ENCODE results near the gene PARVB.
A peak's percentile ranks its signal among the peaks of the same experiment; 100 is the strongest.
"Not testable (repeated sequence)": the region's sequence is repeated elsewhere in the genome, so short reads cannot be mapped to it uniquely, and the experiment has no call there.

Gene PARVB

GRCh38 chr22:43998679-43999264 is 25.3 kb upstream of the PARVB start:
- DNase-seq (ENCODE audit: low spot score): no peak

GRCh38 chr22:43999378-43999777 is 24.7 kb upstream of the PARVB start:
- DNase-seq (ENCODE audit: low spot score): no peak

DNA sequence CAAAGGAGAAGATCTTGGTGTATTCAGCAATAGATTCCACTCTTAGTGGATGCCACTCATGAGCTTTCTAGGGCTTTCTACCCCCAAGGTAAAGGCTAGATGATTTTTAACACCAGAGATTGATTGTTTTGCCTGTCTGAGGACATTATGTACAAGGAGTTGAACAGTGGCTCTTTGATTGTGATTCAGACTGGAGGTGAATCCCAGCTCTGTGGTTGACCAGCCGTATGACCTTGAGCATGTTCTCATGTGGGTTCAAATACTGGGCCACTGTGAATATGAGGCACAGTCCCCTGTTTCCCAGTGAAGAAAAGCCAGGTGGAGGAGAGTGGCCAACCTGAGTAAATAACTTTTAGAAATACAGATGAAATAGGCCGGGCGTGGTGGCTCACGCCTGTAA is 24.0 kb upstream of the PARVB start:
- DNase-seq (ENCODE audit: low spot score): no peak

- DNase-seq (ENCODE audit: low spot score): no peak
These were observed 22.6 kb upstream of the PARVB start for GRCh38 chr22:44001521-44001920.

- DNase-seq (ENCODE audit: low spot score): no peak
These were observed 21.8 kb upstream of the PARVB start for GRCh38 chr22:44002324-44002723.

DNA sequence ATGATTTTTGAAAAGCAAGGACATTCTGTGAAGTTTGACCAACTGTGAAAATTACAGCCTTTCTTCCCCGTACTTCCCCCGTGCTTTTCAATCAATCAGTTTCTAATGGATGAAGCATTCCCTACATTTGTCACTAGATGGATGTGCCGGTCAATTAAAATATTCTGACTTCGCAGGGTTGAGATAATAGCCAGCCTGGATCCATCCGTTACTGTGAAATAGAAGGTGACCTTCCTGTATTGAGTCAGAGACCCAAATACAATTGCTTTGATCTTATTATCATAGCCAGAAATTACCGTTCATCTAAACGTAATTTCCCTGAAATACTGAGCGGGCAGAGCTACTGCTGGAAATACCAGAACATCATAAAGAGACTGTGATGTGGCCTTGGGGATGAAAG is 21.1 kb upstream of the PARVB start:
- DNase-seq (ENCODE audit: low spot score): no peak

GRCh38 chr22:44003405-44004103 is 20.5 kb upstream of the PARVB start:
- no peak for DNase-seq (ENCODE audit: low spot score)

GRCh38 chr22:44004104-44004460 is 20.0 kb upstream of the PARVB start:
- DNase-seq (ENCODE audit: low spot score): no peak

GRCh38 chr22:44005524-44005923 is 18.6 kb upstream of the PARVB start:
- no peak for DNase-seq (ENCODE audit: low spot score)

GRCh38 chr22:44012162-44012561 is 11.9 kb upstream of the PARVB start:
- DNase-seq (ENCODE audit: low spot score): no peak

DNA sequence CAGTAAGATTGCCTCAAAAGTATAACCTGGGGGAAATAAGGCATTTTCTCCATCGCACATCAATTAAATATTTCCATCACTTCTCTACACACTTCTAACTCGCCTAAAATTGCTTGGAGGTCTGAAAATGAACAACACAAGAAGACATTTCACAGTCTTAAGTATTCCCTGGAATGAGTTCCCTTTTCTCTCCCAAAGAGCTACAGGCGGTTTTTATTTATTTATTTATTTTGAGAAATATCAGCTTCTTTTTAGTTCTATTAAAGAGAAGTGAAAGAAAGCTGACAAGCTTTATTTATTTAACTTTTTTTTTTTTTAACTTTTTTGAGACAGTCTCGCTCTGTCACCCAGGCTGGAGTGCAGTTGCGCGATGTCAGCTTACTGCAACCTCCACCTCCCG is 11.5 kb upstream of the PARVB start:
- DNase-seq (ENCODE audit: low spot score): no peak

GRCh38 chr22:44014241-44014640 is 9.9 kb upstream of the PARVB start:
- DNase-seq (ENCODE audit: low spot score): no peak

GRCh38 chr22:44016586-44016985 is 7.5 kb upstream of the PARVB start:
- not testable (repeated sequence) for DNase-seq (ENCODE audit: low spot score)

- no peak for DNase-seq (ENCODE audit: low spot score)
These were observed 5.5 kb upstream of the PARVB start for GRCh38 chr22:44018594-44018993.

GRCh38 chr22:44019416-44019815 is 4.7 kb upstream of the PARVB start:
- DNase-seq (ENCODE audit: low spot score): no peak

DNA sequence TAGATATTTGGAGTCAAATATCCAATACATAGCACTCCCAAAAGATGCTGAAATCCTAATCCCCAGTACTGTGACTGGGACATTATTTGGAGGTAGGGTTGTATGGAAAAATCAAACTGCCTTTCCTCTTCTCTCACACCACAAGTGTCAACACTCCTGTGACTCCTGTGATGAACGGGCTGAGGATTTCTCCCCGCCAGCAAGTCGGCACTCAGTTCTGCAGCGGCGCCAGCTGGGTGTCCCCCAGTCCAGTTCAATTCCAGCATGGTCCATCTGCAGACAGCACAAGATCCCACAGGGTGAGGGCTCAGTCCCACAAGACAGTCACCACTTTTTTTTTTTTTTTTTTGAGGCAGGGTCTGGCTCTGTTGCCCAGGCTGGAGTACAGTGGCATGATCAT is 4.3 kb upstream of the PARVB start:
- DNase-seq (ENCODE audit: low spot score): no peak

- no peak for DNase-seq (ENCODE audit: low spot score)
These were observed 3.1 kb upstream of the PARVB start for GRCh38 chr22:44020981-44021380.

DNA sequence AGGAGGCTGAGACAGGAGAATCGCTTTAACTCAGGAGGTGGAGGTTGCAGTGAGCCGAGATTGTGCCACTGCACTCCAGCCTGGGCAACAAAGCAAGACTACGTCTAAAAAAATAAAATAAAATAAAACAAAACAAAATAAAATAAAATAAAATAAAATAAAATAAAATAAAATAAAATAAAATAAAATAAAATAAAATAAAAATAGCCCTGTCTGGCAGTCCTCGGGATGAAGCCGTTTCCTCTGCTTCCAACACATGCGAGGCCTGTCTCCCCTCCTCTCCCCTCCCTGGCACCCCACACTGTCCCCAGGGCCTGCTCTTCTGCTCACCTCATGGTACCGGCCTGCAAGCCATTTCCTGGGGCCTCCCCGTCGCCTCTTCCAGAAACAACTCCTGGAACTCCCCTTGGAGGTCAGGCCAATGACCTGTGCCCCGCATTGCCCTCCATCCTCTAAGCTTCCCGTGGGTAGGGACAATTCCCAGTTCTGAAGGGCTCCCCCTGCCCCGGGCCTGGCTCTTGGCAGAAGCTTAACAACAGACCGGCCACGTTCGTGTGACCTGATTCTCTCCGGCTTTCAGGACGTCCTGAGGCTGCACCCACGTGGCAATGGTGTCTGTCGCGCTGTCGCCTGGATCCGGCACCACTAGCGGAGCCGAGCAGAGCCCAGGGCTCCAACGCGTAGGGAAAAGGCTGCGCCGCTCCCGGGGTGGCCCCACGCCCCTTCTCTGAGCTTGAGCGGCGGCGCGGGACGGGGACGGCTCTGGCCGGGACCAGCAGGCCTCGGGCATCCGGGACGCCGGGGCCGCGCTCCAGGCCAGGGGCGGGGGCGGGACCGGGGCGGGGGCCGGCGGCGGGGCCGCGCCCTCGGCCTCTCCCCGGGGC is 456 bp upstream of the PARVB start:
- peak; percentile 5 for DNase-seq (ENCODE audit: low spot score)

GRCh38 chr22:44025171-44026065 is 1.3 kb downstream of the PARVB start:
- DNase-seq (ENCODE audit: low spot score): no peak

GRCh38 chr22:44026066-44026629 is 2.0 kb downstream of the PARVB start:
- no peak for DNase-seq (ENCODE audit: low spot score)

- peak; percentile 62 for DNase-seq (ENCODE audit: low spot score)
These were observed 2.8 kb downstream of the PARVB start for GRCh38 chr22:44026630-44027511.
